MCF 10A (cell line): Measurements from ENCODE around the gene CLEC5A. TPM values are rescaled to one million over a fixed set of nuclear protein-coding genes. Genes with fewer than 3 reads are reported as not detected.
A peak's percentile ranks its signal among the peaks of the same experiment; 100 is the strongest.

ENCODE experiments used
- BruUV-seq: library from RNA; stranded (reverse); fragments of 400-500 nt; replicated peaks from 2 replicates; lab custom pipeline; 2021; lab: Mats Ljungman, UMichigan
- CTCF ChIA-PET: fragments of 300-600 bp; sonication (Branson Sonifier 250); formaldehyde crosslinking; extraction: SDS; loops from one replicate; lab custom pipeline; 2021; ENCODE audit warnings: antibody characterized with exemption, inconsistent platforms; lab: Yijun Ruan, JAX
- POLR2A ChIA-PET: fragments of 300-600, 350-650 bp; sonication (Branson Sonifier 250); formaldehyde crosslinking; extraction: SDS; loops from one replicate; lab custom pipeline; 2020; ENCODE audit warnings: antibody characterized with exemption, inconsistent platforms; lab: Yijun Ruan, JAX
- DNase-seq: peaks from one replicate; pipeline ENCODE4 v3.0.0-alpha.2; 2018; ENCODE audit not compliant: unreplicated experiment
- H3K27ac Mint-ChIP-seq: one replicate; pipeline ENCODE4 v1.8.0; 2022; ENCODE audit warnings: mild to moderate bottlenecking, low read depth, mixed read lengths; ENCODE audit not compliant: unreplicated experiment
- H3K27me3 Mint-ChIP-seq: one replicate; pipeline ENCODE4 v1.8.0; 2022; ENCODE audit warnings: mixed read lengths; ENCODE audit not compliant: insufficient read depth, unreplicated experiment
- H3K36me3 Mint-ChIP-seq: one replicate; pipeline ENCODE4 v1.8.0; 2022; ENCODE audit warnings: mild to moderate bottlenecking, moderate library complexity, mixed read lengths; ENCODE audit not compliant: insufficient read depth, unreplicated experiment
- H3K4me1 Mint-ChIP-seq: one replicate; pipeline ENCODE4 v1.8.0; 2022; ENCODE audit warnings: mixed read lengths; ENCODE audit not compliant: insufficient read depth, unreplicated experiment
- H3K4me3 Mint-ChIP-seq: one replicate; pipeline ENCODE4 v1.8.0; 2022; ENCODE audit warnings: mild to moderate bottlenecking, moderate library complexity, mixed read lengths; ENCODE audit not compliant: unreplicated experiment
- H3K9me3 Mint-ChIP-seq: one replicate; pipeline ENCODE4 v1.8.0; 2022; ENCODE audit warnings: mixed read lengths; ENCODE audit not compliant: unreplicated experiment
- CTCF ChIP-seq: fragments of 200-600 bp; IDR thresholded peaks from one replicate; pipeline ENCODE4 v1.8.0; 2022; ENCODE audit warnings: antibody characterized with exemption, mild to moderate bottlenecking; ENCODE audit not compliant: unreplicated experiment
- intact Hi-C: fragments of 100-400 bp; cut with micrococcal nuclease; formaldehyde crosslinking; loops from 2 replicates; pipeline ENCODE4 v1.14.1; 2022
- total RNA-seq: library from RNA; stranded (reverse); gene quantifications from 2 replicates; pipeline ENCODE4 v1.2.3, GENCODE V29; 2022

The CLEC5A gene
- total RNA-seq, 1 experiment from 2014 or later = not detected

- peak overlapping the region; percentile 60 for H3K4me3 Mint-ChIP-seq
- BruUV-seq = no TSS peak
- H3K27me3 Mint-ChIP-seq = no peaks in the 10 kb centered on the region
- H3K4me1 Mint-ChIP-seq = no peaks in the 10 kb centered on the region
- POLR2A ChIA-PET = interaction anchor here (0.9 to 2.5 kb wide), 4 partner anchors 48 to 327 kb away, joined by 4 to 10 read pairs (median 6); partner anchors contain the start of gene SSBP1
- peak; percentile 85 for DNase-seq
- peak; percentile 92 for TF ChIP-seq CTCF
- intact Hi-C loops = loop anchor here (1.0 to 5.0 kb wide), 8 partner anchors 37 to 381 kb away; no protein-coding TSS in a partner anchor
- no peaks in the 10 kb centered on the region for H3K36me3 Mint-ChIP-seq
- peak overlapping the region; percentile 9 for H3K27ac Mint-ChIP-seq
- CTCF ChIA-PET = interaction anchor here (0.6 to 5.8 kb wide), 82 partner anchors 9 to 1289 kb away, joined by 3 to 108 read pairs (median 5); partner anchors contain the start of gene MGAM2
- no peaks in the 10 kb centered on the region for H3K9me3 Mint-ChIP-seq
Measured at GRCh38 chr7:141975806-141976523, 29.2 kb upstream of the CLEC5A start.

GRCh38 chr7:141974831-141975230 lies 28.1 kb upstream of the CLEC5A start:
- intact Hi-C loops = loop anchor here (5.0 kb wide), 3 partner anchors 223 to 382 kb away; no protein-coding TSS in a partner anchor
- ChIA-PET POLR2A (interaction anchor here (2.5 kb wide), 1 partner anchor 55 kb away, joined by 10 read pairs; no protein-coding TSS in a partner anchor), CTCF (interaction anchor here (0.6 to 5.8 kb wide), 54 partner anchors 8 to 929 kb away, joined by 3 to 108 read pairs (median 4); partner anchors contain the start of gene MGAM)
- no peaks in the 10 kb centered on the region for H3K9me3 Mint-ChIP-seq
- no peak overlapping the region for H3K4me3 Mint-ChIP-seq
- peak; percentile 49 for DNase-seq
- H3K27ac Mint-ChIP-seq = no peak overlapping the region
- no peaks in the 10 kb centered on the region for H3K4me1 Mint-ChIP-seq
- no peaks in the 10 kb centered on the region for H3K27me3 Mint-ChIP-seq
- peak; percentile 62 for TF ChIP-seq CTCF
- no peaks in the 10 kb centered on the region for H3K36me3 Mint-ChIP-seq
- no TSS peak for BruUV-seq

- ChIA-PET POLR2A (no interaction called here), CTCF (interaction anchor here (0.6 to 5.8 kb wide), 14 partner anchors 7 to 329 kb away, joined by 3 to 108 read pairs (median 39); no protein-coding TSS in a partner anchor)
- Mint-ChIP-seq H3K36me3 (no peaks in the 10 kb centered on the region), H3K9me3 (no peaks in the 10 kb centered on the region), H3K27me3 (no peaks in the 10 kb centered on the region), H3K27ac (no peak within 1 kb of the TSS), H3K4me1 (no peaks in the 10 kb centered on the region), H3K4me3 (no peak within 1 kb of the TSS)
- intact Hi-C loops = no loop called here
- TF ChIP-seq CTCF = no peak
- no TSS peak for BruUV-seq
- DNase-seq = no peak
Measured at GRCh38 chr7:141973673-141974072, 26.9 kb upstream of the CLEC5A start, which contains the start of gene TAS2R38. TAS2R38 (minus strand) TSS chr7:141973773; CDS start chr7:141973689, 84 bp downstream.

- CTCF ChIA-PET = interaction anchor here (0.6 kb wide), 1 partner anchor 229 kb away, joined by 4 read pairs; no protein-coding TSS in a partner anchor
- H3K4me3 Mint-ChIP-seq = no peak overlapping the region
Measured at GRCh38 chr7:141960687-141961422, 14.1 kb upstream of the CLEC5A start.

More at GRCh38 chr7:141960687-141961422, 14.1 kb upstream of the CLEC5A start:
- POLR2A ChIA-PET = no interaction called here
- Mint-ChIP-seq H3K4me1 (no peaks in the 10 kb centered on the region), H3K9me3 (peaks cover 7% of the 10 kb centered on the region), H3K27ac (no peak overlapping the region), H3K27me3 (no peaks in the 10 kb centered on the region), H3K36me3 (no peaks in the 10 kb centered on the region)
- no peak for DNase-seq
- TF ChIP-seq CTCF = no peak
- intact Hi-C loops = no loop called here
- BruUV-seq = no TSS peak
